ENCODE results near the gene ADCY7. TPM values are rescaled to one million over a fixed set of nuclear protein-coding genes. Genes with fewer than 3 reads are reported as not detected.

The ADCY7 gene
- total RNA-seq, 1 experiment from 2014 or later, result 4.0 TPM

- H2AFZ ChIP-seq (ENCODE audit: low read length), result no peak overlapping the region
- no peaks in the 10 kb centered on the region for H3K4me1 ChIP-seq (ENCODE audit: insufficient read depth, low read length)
- H2BK120ac ChIP-seq (ENCODE audit: low read depth, low read length, poor library complexity, severe bottlenecking), result no peak overlapping the region
- H2AK5ac ChIP-seq (ENCODE audit: insufficient read length, low read length), result no peak overlapping the region
- no peak overlapping the region for H3K18ac ChIP-seq (ENCODE audit: insufficient read length, low read depth, low read length)
- no peak overlapping the region for H3K56ac ChIP-seq (ENCODE audit: insufficient read length, low read depth, low read length)
- TF ChIP-seq, protein P1, sequence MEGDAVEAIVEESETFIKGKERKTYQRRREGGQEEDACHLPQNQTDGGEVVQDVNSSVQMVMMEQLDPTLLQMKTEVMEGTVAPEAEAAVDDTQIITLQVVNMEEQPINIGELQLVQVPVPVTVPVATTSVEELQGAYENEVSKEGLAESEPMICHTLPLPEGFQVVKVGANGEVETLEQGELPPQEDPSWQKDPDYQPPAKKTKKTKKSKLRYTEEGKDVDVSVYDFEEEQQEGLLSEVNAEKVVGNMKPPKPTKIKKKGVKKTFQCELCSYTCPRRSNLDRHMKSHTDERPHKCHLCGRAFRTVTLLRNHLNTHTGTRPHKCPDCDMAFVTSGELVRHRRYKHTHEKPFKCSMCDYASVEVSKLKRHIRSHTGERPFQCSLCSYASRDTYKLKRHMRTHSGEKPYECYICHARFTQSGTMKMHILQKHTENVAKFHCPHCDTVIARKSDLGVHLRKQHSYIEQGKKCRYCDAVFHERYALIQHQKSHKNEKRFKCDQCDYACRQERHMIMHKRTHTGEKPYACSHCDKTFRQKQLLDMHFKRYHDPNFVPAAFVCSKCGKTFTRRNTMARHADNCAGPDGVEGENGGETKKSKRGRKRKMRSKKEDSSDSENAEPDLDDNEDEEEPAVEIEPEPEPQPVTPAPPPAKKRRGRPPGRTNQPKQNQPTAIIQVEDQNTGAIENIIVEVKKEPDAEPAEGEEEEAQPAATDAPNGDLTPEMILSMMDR (conservative IDR thresholded peaks at IDR 0.05), result no peak
- H4K20me1 ChIP-seq (ENCODE audit: control insufficient read depth, insufficient read depth, insufficient read length), result no peaks in the 10 kb centered on the region
- no peak overlapping the region for H4K8ac ChIP-seq (replicated peaks; ENCODE audit: insufficient read length, low read depth, low read length)
- no peak overlapping the region for H3T11ph ChIP-seq (ENCODE audit: low read length)
- H2BK20ac ChIP-seq (ENCODE audit: low read depth, low read length, poor library complexity, severe bottlenecking), result no peak overlapping the region
- no peak for DNase-seq
- Mint-ChIP-seq H3K27me3 (ENCODE audit: low read depth) (no peaks in the 10 kb centered on the region), H3K4me3 (no peak overlapping the region), H3K36me3 (ENCODE audit: insufficient read depth in 1 of 3, low read depth in 3 of 3) (no peaks in the 10 kb centered on the region), H3K9me3 (no peaks in the 10 kb centered on the region), H3K27ac (no peak overlapping the region), H3K4me1 (peaks cover 2 to 9% of the 10 kb centered on the region in 2 experiments; a peak in 3 of 4 replicates)
- H3K27me3 ChIP-seq (ENCODE audit: insufficient read depth, low read length), result no peaks in the 10 kb centered on the region
- no peak overlapping the region for H3K14ac ChIP-seq (ENCODE audit: insufficient read depth, low read length)
- H2BK5ac ChIP-seq (ENCODE audit: insufficient read length, low read length), result no peak overlapping the region
- no peak overlapping the region for H4K5ac ChIP-seq (ENCODE audit: insufficient read length, low read depth, low read length)
- no peak overlapping the region for H3K27ac ChIP-seq (ENCODE audit: insufficient read length, low read depth, low read length)
- H3K23me2 ChIP-seq (ENCODE audit: insufficient read length, low read depth, low read length, poor library complexity, severe bottlenecking), result no peaks in the 10 kb centered on the region
- WGBS (ENCODE audit: extremely low coverage, insufficient read length, low lambda C conversion rate), result no CpG with 5 or more reads among the region's 2 CpGs
- H3K79me1 ChIP-seq (ENCODE audit: insufficient read depth, low read depth, low read length, poor library complexity, severe bottlenecking), result no peaks in the 10 kb centered on the region
- no peak overlapping the region for H3K4me2 ChIP-seq (ENCODE audit: insufficient read depth, insufficient read length, low read length)
- H2BK12ac ChIP-seq (ENCODE audit: insufficient read length, low read depth, low read length), result no peak overlapping the region
- no peaks in the 10 kb centered on the region for H3K79me2 ChIP-seq (ENCODE audit: insufficient read depth, low read length)
- no peak overlapping the region for H3K23ac ChIP-seq (ENCODE audit: insufficient read length, low read depth, low read length)
- no peak overlapping the region; the same call in 1 of the 2 replicates for H2BK15ac ChIP-seq (ENCODE audit: low read depth, low read length)
- no peaks in the 10 kb centered on the region for H3K9me3 ChIP-seq (ENCODE audit: control insufficient read depth, low read depth, low read length)
- H3K4ac ChIP-seq (ENCODE audit: low read depth, low read length), result no peak overlapping the region
- no peak overlapping the region for H3K9ac ChIP-seq (ENCODE audit: extremely low read depth, insufficient read length, low read length)
- H4K91ac ChIP-seq (ENCODE audit: insufficient read length, low read depth, low read length), result no peak overlapping the region
Measured at GRCh38 chr16:50296807-50297206, 30.5 kb downstream of the ADCY7 start.

All from H9 (cell line).